GM12878 (cell line): ENCODE measurements around the gene DTX1.

ENCODE experiments used
- ASH2L ChIP-seq: fragments of 300-600, 200-600 bp; sonication (generic); IDR thresholded peaks from 2 replicates; pipeline ENCODE4 v1.6.1; 2017; ENCODE audit warnings: low read depth, mild to moderate bottlenecking, borderline replicate concordance
- CHD4 ChIP-seq: fragments of 200-600 bp; sonication (generic); IDR thresholded peaks from 2 replicates; pipeline ENCODE4 v1.6.1; 2016; ENCODE audit warnings: mild to moderate bottlenecking
- CTCF ChIP-seq, 3 experiments: IDR thresholded peaks in 2 of 3; conservative IDR thresholded peaks in 1 of 3; 2 replicates each; pipeline ENCODE4 v1.5.1; 2011; ENCODE audit warnings: low read depth in 3 of 3, low read length in 3 of 3, mild to moderate bottlenecking in 3 of 3, control low read depth in 2 of 3, moderate library complexity in 2 of 3, inconsistent platforms in 1 of 3, mixed read lengths in 1 of 3; ENCODE audit not compliant: control insufficient read depth in 2 of 3, insufficient read depth in 1 of 3; ENCODE audit errors: extremely low read depth in 1 of 3
- E2F4 ChIP-seq: IDR thresholded peaks from 2 replicates; pipeline ENCODE4 v1.6.1; 2012; ENCODE audit warnings: low read depth, low read length, improper control_type of control experiment
- FOS ChIP-seq: IDR thresholded peaks from 3 replicates; pipeline ENCODE4 v1.6.1; 2011; ENCODE audit warnings: borderline replicate concordance; ENCODE audit not compliant: insufficient read length; ENCODE audit errors: extremely low read depth
- FOXM1 ChIP-seq: IDR thresholded peaks from 2 replicates; pipeline ENCODE4 v1.6.1; 2012; ENCODE audit warnings: low read depth, mild to moderate bottlenecking, inconsistent platforms, low read length, moderate library complexity
- IKZF1 ChIP-seq: fragments of 450-650 bp; conservative IDR thresholded peaks from 2 replicates; pipeline ENCODE4 v1.6.1; 2017; ENCODE audit warnings: antibody characterized with exemption, mild to moderate bottlenecking
- MYC ChIP-seq: IDR thresholded peaks from 2 replicates; pipeline ENCODE4 v1.6.1; 2011; ENCODE audit warnings: mild to moderate bottlenecking, low read length, moderate library complexity, inconsistent platforms; ENCODE audit not compliant: insufficient read depth, insufficient replicate concordance, insufficient read length, severe bottlenecking
- NFIC ChIP-seq: IDR thresholded peaks from 2 replicates; pipeline ENCODE4 v1.6.1; 2012; ENCODE audit warnings: low read depth, mild to moderate bottlenecking, inconsistent platforms, low read length, moderate library complexity
- RAD21 ChIP-seq: IDR thresholded peaks from 2 replicates; pipeline ENCODE4 v1.6.1; 2011; ENCODE audit warnings: mild to moderate bottlenecking, low read depth, low read length, moderate library complexity; ENCODE audit not compliant: insufficient read depth
- SP1 ChIP-seq: IDR thresholded peaks from one replicate; pipeline ENCODE4 v1.6.1; 2011; ENCODE audit warnings: low read depth, low read length
- SREBF2 ChIP-seq: IDR thresholded peaks from 2 replicates; pipeline ENCODE4 v1.6.1; 2012; ENCODE audit warnings: mild to moderate bottlenecking, low read length
- USF2 ChIP-seq: IDR thresholded peaks from 2 replicates; pipeline ENCODE4 v1.6.1; 2011; ENCODE audit warnings: low read depth, low read length, improper control_type of control experiment, borderline replicate concordance

- TF ChIP-seq FOXM1: no peak
- TF ChIP-seq MYC: no peak
- TF ChIP-seq ASH2L: no peak
- no peak for TF ChIP-seq CTCF (IDR thresholded peaks at IDR 0.05 in 2 of 3, conservative IDR thresholded peaks at IDR 0.05 in 1 of 3; ENCODE audit: control insufficient read depth in 2 of 3, extremely low read depth in 1 of 3, insufficient read depth in 1 of 3, low read depth in 3 of 3, low read length in 3 of 3)
- TF ChIP-seq USF2: peak; percentile 75
- TF ChIP-seq IKZF1: peak; percentile 91
- TF ChIP-seq E2F4: no peak
- TF ChIP-seq NFIC: peak; percentile 59; the same call in 1 of the 2 replicates
- no peak; the same call in 1 of the 2 replicates for TF ChIP-seq CHD4
- no peak for TF ChIP-seq FOS
- TF ChIP-seq SREBF2: no peak
- peak; percentile 35 for TF ChIP-seq SP1
- TF ChIP-seq RAD21: no peak
Observed at GRCh38 chr12:113070117-113070906, 13.8 kb downstream of the DTX1 start.
